Retinal pigment epithelial cell (primary cell): ENCODE measurements around the gene IFT74.

Experiments
- DNase-seq: peaks from one replicate; pipeline ENCODE4 v3.0.0-alpha.2; 2010; ENCODE audit warnings: low read depth
- H3K4me3 ChIP-seq: 2 replicates; pipeline ENCODE4 v1.5.1; 2011; ENCODE audit warnings: mild to moderate bottlenecking, low read length, control low read depth, moderate library complexity
- TF ChIP-seq, protein P1 (sequence below): conservative IDR thresholded peaks from 2 replicates; pipeline ENCODE4 v1.5.1; 2011; ENCODE audit warnings: low read depth, low read length, control low read depth, inconsistent platforms

The IFT74 gene

GRCh38 chr9:27005491-27005890, 49.3 kb downstream of the IFT74 start, which contains the start of gene LRRC19:
Gene LRRC19, minus strand, starts transcription at chr9:27005672. Its CDS starts 5,978 bp downstream, at chr9:26999694.
- H3K4me3 ChIP-seq, result no peak within 1 kb of the TSS
- DNase-seq, result no peak
- TF ChIP-seq, protein P1, sequence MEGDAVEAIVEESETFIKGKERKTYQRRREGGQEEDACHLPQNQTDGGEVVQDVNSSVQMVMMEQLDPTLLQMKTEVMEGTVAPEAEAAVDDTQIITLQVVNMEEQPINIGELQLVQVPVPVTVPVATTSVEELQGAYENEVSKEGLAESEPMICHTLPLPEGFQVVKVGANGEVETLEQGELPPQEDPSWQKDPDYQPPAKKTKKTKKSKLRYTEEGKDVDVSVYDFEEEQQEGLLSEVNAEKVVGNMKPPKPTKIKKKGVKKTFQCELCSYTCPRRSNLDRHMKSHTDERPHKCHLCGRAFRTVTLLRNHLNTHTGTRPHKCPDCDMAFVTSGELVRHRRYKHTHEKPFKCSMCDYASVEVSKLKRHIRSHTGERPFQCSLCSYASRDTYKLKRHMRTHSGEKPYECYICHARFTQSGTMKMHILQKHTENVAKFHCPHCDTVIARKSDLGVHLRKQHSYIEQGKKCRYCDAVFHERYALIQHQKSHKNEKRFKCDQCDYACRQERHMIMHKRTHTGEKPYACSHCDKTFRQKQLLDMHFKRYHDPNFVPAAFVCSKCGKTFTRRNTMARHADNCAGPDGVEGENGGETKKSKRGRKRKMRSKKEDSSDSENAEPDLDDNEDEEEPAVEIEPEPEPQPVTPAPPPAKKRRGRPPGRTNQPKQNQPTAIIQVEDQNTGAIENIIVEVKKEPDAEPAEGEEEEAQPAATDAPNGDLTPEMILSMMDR, result no peak

GRCh38 chr9:27019589-27019988, 63.4 kb downstream of the IFT74 start:
- H3K4me3 ChIP-seq, result no peak overlapping the region
- DNase-seq, result no peak
- TF ChIP-seq, protein P1, result no peak

- TF ChIP-seq, protein P1, result no peak
- H3K4me3 ChIP-seq, result no peak overlapping the region
- DNase-seq, result no peak
These were observed 66.7 kb downstream of the IFT74 start for GRCh38 chr9:27022920-27023319.

GRCh38 chr9:27029186-27029585, 73.0 kb downstream of the IFT74 start:
- no peak for DNase-seq
- TF ChIP-seq, protein P1, result no peak
- no peak overlapping the region for H3K4me3 ChIP-seq

DNA sequence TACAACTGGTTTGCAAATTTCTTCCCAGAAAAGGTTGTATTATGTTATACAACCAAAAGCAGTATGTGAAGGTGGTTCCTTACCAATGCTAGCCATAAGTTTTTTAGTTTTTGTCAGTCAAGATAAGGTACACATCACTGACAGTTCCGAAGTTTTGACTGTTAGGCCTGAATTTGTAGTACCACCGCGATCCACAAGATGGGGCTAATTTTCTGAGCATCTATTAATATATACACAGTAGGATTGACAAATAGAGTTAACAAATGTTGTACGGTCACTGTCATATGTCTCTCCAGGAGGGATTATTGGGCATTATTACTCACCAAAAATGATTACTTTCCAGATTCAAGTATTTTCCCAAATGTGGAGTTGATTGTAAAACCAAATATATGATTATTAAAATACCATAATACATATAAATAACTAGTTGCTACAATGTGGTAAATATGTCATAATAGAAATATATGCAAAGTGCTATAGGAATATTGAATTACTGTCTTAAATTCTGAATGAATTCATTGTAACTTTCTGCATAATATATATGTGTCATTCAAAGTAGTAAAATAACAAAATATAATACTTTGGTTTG, 77.7 kb downstream of the IFT74 start:
- no peak for DNase-seq
- TF ChIP-seq, protein P1, result peak; percentile 84
- no peak overlapping the region for H3K4me3 ChIP-seq

- TF ChIP-seq, protein P1, result no peak
- no peak overlapping the region for H3K4me3 ChIP-seq
- no peak for DNase-seq
These were observed 81.3 kb downstream of the IFT74 start for GRCh38 chr9:27037499-27037898.

GRCh38 chr9:27041746-27042145, 85.5 kb downstream of the IFT74 start:
- TF ChIP-seq, protein P1, result no peak
- H3K4me3 ChIP-seq, result no peak overlapping the region
- DNase-seq, result no peak
